ENCODE data around the gene NTRK1.

The NTRK1 gene

GRCh38 chr1:156847591-156848460, 12.8 kb upstream of the NTRK1 start:
- no peak for ATAC-seq
- no peak for TF ChIP-seq PPARA (CRISPR knock-in tag; IDR thresholded peaks at IDR 0.05; ENCODE audit: borderline replicate concordance)

DNA sequence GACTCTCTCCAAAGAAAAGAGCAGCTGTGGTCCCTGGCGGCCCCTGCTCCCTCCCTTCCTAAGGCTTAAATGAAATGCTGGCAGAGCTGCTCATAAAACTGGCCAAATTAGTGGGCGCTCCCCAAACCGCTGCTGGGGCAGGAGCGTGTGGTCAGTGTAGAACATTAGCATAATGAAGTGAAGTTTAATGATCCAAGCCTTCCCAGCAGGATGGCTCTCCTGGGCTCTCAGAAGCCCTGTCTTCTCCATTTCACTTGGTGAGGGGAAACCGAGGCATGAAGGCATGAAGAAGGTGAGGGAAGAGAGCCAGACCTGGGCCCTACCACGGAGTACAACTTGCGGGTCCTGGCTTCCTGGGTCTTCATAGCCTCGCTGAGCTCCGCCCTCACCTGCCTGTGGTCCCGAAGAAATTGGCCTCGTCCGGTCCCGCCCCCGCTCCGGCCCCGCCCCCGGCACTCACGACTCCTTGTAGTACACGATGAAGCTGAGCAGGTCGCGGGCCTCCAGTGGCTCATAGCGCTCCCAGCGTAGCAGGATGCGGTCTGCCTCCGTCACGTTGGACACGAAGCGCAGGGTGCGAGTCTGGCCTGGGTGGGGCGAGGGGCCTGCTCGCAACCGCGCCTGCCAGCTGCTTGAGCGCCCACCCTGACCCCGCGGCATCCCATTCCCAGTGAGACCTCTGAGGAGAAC, 12.1 kb upstream of the NTRK1 start:
- TF ChIP-seq TOX (CRISPR knock-in tag; IDR thresholded peaks at IDR 0.05; ENCODE audit: borderline replicate concordance) (no peak), CSRNP3 (CRISPR knock-in tag; IDR thresholded peaks at IDR 0.05) (no peak), GLIS3 (CRISPR knock-in tag; IDR thresholded peaks at IDR 0.05) (no peak), ZFP30 (CRISPR knock-in tag; IDR thresholded peaks at IDR 0.05) (no peak), RARB (CRISPR knock-in tag; IDR thresholded peaks at IDR 0.05) (no peak), ISL1 (CRISPR knock-in tag; IDR thresholded peaks at IDR 0.05) (no peak), ESRRG (CRISPR knock-in tag; IDR thresholded peaks at IDR 0.05) (no peak), SNAI2 (CRISPR knock-in tag; IDR thresholded peaks at IDR 0.05) (no peak), POU6F1 (CRISPR knock-in tag; IDR thresholded peaks at IDR 0.05; ENCODE audit: borderline replicate concordance, low read depth) (no peak), OSR1 (CRISPR knock-in tag; IDR thresholded peaks at IDR 0.05) (no peak), ZNF565 (CRISPR knock-in tag; conservative IDR thresholded peaks at IDR 0.05; ENCODE audit: low read depth) (no peak), ZNF8 (CRISPR knock-in tag; IDR thresholded peaks at IDR 0.05) (no peak), BACH2 (CRISPR knock-in tag; IDR thresholded peaks at IDR 0.05; ENCODE audit: borderline replicate concordance) (no peak)
- TF ChIP-seq, protein P1, sequence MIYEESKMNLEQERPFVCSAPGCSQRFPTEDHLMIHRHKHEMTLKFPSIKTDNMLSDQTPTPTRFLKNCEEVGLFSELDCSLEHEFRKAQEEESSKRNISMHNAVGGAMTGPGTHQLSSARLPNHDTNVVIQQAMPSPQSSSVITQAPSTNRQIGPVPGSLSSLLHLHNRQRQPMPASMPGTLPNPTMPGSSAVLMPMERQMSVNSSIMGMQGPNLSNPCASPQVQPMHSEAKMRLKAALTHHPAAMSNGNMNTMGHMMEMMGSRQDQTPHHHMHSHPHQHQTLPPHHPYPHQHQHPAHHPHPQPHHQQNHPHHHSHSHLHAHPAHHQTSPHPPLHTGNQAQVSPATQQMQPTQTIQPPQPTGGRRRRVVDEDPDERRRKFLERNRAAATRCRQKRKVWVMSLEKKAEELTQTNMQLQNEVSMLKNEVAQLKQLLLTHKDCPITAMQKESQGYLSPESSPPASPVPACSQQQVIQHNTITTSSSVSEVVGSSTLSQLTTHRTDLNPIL (CRISPR knock-in tag; IDR thresholded peaks at IDR 0.05; ENCODE audit: low read depth): no peak
- no peak for ATAC-seq

- ATAC-seq: no peak
- no peak for TF ChIP-seq RARB (CRISPR knock-in tag; IDR thresholded peaks at IDR 0.05)
- no peak for TF ChIP-seq PPARA (CRISPR knock-in tag; IDR thresholded peaks at IDR 0.05; ENCODE audit: borderline replicate concordance)
- TF ChIP-seq TCF4 (CRISPR knock-in tag; IDR thresholded peaks at IDR 0.05; ENCODE audit: borderline replicate concordance): no peak
- no peak for TF ChIP-seq BACH2 (CRISPR knock-in tag; IDR thresholded peaks at IDR 0.05; ENCODE audit: borderline replicate concordance)
- no peak for TF ChIP-seq CSRNP3 (CRISPR knock-in tag; IDR thresholded peaks at IDR 0.05)
- TF ChIP-seq ISL1 (CRISPR knock-in tag; IDR thresholded peaks at IDR 0.05): no peak
- no peak for TF ChIP-seq ZNF565 (CRISPR knock-in tag; conservative IDR thresholded peaks at IDR 0.05; ENCODE audit: low read depth)
Observed at GRCh38 chr1:156849151-156849496, 11.5 kb upstream of the NTRK1 start.

DNA sequence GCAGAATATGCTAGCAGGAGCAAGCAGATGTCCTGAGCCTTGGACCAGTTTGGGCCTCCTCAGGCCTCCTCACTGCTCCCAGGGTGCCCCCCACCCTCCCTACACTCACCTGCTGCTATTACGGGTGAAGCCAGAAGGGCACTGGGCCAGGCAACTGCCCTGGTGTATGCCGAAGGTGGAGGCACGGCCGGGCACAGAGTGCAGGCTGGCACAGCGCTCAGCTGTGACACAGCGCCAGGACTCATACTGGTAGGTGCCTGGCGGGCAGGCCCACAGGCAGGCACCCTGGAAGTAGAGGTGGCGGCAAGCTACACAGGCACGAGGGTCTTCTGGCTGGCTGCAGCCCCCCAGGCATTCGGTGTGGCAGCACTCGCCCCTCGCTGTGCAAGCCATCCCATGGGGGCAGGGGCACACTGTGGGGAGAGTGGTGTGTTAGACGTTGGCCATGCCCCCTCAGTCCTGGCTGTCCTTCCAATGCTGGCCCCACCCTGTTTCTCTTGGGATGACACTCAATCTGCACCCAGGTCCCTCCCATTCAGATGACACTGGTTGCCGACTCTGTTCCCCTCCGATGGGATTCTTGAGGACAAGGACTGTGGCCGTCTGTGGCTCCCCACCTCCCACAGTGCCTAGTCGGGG, 8.8 kb upstream of the NTRK1 start:
- TF ChIP-seq ZNF70 (CRISPR knock-in tag; IDR thresholded peaks at IDR 0.05): 0 out of 2 replicates have a peak, but pooled peaks have one; percentile 1
- TF ChIP-seq ZFP3 (CRISPR knock-in tag; IDR thresholded peaks at IDR 0.05): no peak

GRCh38 chr1:156852418-156852874, 8.2 kb upstream of the NTRK1 start:
- peak; percentile 90 for ATAC-seq

More for the DNA sequence above, 8.8 kb upstream of the NTRK1 start:
- ATAC-seq: peak; percentile 29

More at GRCh38 chr1:156852418-156852874, 8.2 kb upstream of the NTRK1 start:
- TF ChIP-seq CSRNP3 (CRISPR knock-in tag; IDR thresholded peaks at IDR 0.05): no peak
- TF ChIP-seq CSDC2 (CRISPR knock-in tag; IDR thresholded peaks at IDR 0.05): no peak
- TF ChIP-seq TSHZ2 (CRISPR knock-in tag; IDR thresholded peaks at IDR 0.05): peak; percentile 61; the same call in 1 of the 2 replicates
- no peak for TF ChIP-seq TOX (CRISPR knock-in tag; IDR thresholded peaks at IDR 0.05; ENCODE audit: borderline replicate concordance)
- TF ChIP-seq TCF4 (CRISPR knock-in tag; IDR thresholded peaks at IDR 0.05; ENCODE audit: borderline replicate concordance): peak; percentile 70

Measured in SK-N-SH treated with all-trans-retinoic acid at 6 μM for 48 hours (cell line).